Large intestine (tissue), 3 donors: ENCODE results near the gene HES1. TPM values are rescaled to one million over a fixed set of nuclear protein-coding genes. Genes with fewer than 3 reads are reported as not detected.
"Not testable (repeated sequence)": the region's sequence is repeated elsewhere in the genome, so short reads cannot be mapped to it uniquely, and the experiment has no call there.

Experiments used
- DNase-seq, 2 donors: peaks; one replicate each; pipeline versions ENCODE4 v3.0.0 to v3.0.0-alpha.2; 2013
- H3K27ac ChIP-seq: one replicate; pipeline ENCODE4 v1.5.1; 2013; ENCODE audit warnings: low read length
- H3K27me3 ChIP-seq: 2 replicates; pipeline ENCODE4 v1.6.1; 2013; ENCODE audit warnings: low read length; ENCODE audit not compliant: control insufficient read depth, insufficient read depth
- H3K36me3 ChIP-seq: 2 replicates; pipeline ENCODE4 v1.6.1; 2013; ENCODE audit warnings: low read length; ENCODE audit not compliant: control insufficient read depth, insufficient read depth
- H3K4me1 ChIP-seq: one replicate; pipeline ENCODE4 v1.6.1; 2013; ENCODE audit warnings: low read length; ENCODE audit not compliant: control insufficient read depth, insufficient read depth
- H3K4me3 ChIP-seq: one replicate; pipeline ENCODE4 v1.5.1; 2013; ENCODE audit warnings: low read length
- H3K9me3 ChIP-seq: one replicate; pipeline ENCODE4 v1.6.1; 2013; ENCODE audit warnings: mild to moderate bottlenecking, low read depth, low read length, moderate library complexity; ENCODE audit not compliant: control insufficient read depth
- WGBS: methylation state at CpG from one replicate; pipeline ENCODE4 v1.1.5; 2013; ENCODE audit warnings: low lambda C conversion rate; ENCODE audit not compliant: insufficient coverage; 5-methylcytosine and 5-hydroxymethylcytosine counted together
- polyA plus RNA-seq: library from polyadenylated mRNA; unstranded; fragments of 120-200 nt; gene quantifications from one replicate; pipeline ENCODE4 v1.2.1, GENCODE V29; 2013

Gene HES1
- polyA plus RNA-seq, 1 donor: 53.9 TPM

DNA sequence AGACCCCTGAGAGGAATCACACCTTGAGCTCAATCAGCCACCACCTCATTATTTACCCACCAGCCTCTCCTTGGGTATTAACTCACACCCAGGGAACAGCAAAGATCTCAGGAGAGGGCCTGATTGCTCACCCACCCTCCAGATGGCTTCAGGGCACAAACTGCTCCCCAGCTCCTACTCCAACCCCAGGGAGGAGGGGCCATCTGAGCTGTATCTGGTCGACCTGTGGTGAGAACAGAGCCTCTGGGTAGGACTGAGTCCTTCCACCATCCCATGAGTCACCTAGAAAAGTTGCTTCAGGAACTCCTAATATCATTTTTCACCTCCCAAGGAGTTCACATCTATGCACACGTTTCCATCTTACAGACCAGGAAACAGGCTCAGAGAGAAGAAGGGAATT, 44.8 kb upstream of the HES1 start:
- H3K27ac ChIP-seq: no peak overlapping the region
- DNase-seq: no peak
- H3K4me1 ChIP-seq: peaks cover 5% of the 10 kb centered on the region
- H3K36me3 ChIP-seq: no peaks in the 10 kb centered on the region
- no peak overlapping the region for H3K4me3 ChIP-seq
- no peaks in the 10 kb centered on the region for H3K27me3 ChIP-seq
- H3K9me3 ChIP-seq: no peaks in the 10 kb centered on the region
- WGBS: 60% methylated on average over 1 of the region's 2 CpGs

GRCh38 chr3:194091897-194092296, 44.1 kb upstream of the HES1 start:
- H3K36me3 ChIP-seq, H3K4me3 ChIP-seq, DNase-seq, H3K9me3 ChIP-seq, H3K4me1 ChIP-seq, H3K27ac ChIP-seq, H3K27me3 ChIP-seq: not testable (repeated sequence)
- 100% methylated on average over 1 of the region's 6 CpGs for WGBS

DNA sequence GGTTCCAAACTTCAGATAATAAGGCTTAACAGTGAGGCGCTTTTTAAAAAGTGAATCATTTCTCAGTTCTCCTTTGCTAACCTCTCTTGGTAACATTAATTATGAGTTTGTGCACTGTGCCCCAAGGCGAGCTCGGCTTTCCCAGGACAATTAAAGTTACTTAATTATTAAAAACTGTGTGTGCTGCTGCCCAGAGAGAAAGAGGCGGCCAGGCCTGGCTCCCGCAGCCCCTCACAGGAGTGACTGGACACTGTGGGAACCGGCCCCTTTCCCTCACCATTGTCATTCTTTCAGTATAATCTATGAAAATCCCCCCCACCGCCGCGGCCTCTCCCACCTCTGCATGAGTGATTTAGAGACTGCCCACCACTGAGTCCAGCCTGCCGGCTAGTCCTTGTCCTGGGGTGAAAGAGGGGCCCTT, 43.1 kb upstream of the HES1 start:
- DNase-seq: peak in 1 of 2 donors; percentile 22
- Histone ChIP-seq H3K27me3 (no peaks in the 10 kb centered on the region), H3K9me3 (no peaks in the 10 kb centered on the region), H3K4me3 (no peak overlapping the region), H3K27ac (no peak overlapping the region), H3K36me3 (no peaks in the 10 kb centered on the region), H3K4me1 (no peaks in the 10 kb centered on the region)
- WGBS: no CpG with 5 or more reads among the region's 10 CpGs

- Histone ChIP-seq H3K4me1 (peaks cover 5% of the 10 kb centered on the region), H3K36me3 (no peaks in the 10 kb centered on the region), H3K4me3 (no peak overlapping the region), H3K27ac (no peak overlapping the region), H3K9me3 (no peaks in the 10 kb centered on the region), H3K27me3 (no peaks in the 10 kb centered on the region)
- DNase-seq: no peak
- WGBS: no CpG with 5 or more reads among the region's 8 CpGs
Measured at GRCh38 chr3:194093842-194094241, 42.1 kb upstream of the HES1 start.

GRCh38 chr3:194095464-194095863, 40.5 kb upstream of the HES1 start:
- no peaks in the 10 kb centered on the region for H3K27me3 ChIP-seq
- no peaks in the 10 kb centered on the region for H3K9me3 ChIP-seq

GRCh38 chr3:194095902-194096301, 40.0 kb upstream of the HES1 start:
- H3K36me3 ChIP-seq: no peaks in the 10 kb centered on the region
- H3K4me3 ChIP-seq: no peak overlapping the region
- peaks cover 15% of the 10 kb centered on the region for H3K4me1 ChIP-seq
- WGBS: 100% methylated on average over 2 of the region's 10 CpGs
- no peaks in the 10 kb centered on the region for H3K9me3 ChIP-seq
- H3K27ac ChIP-seq: no peak overlapping the region
- no peak for DNase-seq
- no peaks in the 10 kb centered on the region for H3K27me3 ChIP-seq

More at GRCh38 chr3:194095464-194095863, 40.5 kb upstream of the HES1 start:
- Histone ChIP-seq H3K4me3 (no peak overlapping the region), H3K4me1 (peaks cover 11% of the 10 kb centered on the region), H3K27ac (no peak overlapping the region), H3K36me3 (no peaks in the 10 kb centered on the region)
- peak in 1 of 2 donors; percentile 50 for DNase-seq
- WGBS: no CpG with 5 or more reads among the region's 4 CpGs

- no peaks in the 10 kb centered on the region for H3K9me3 ChIP-seq
- H3K27ac ChIP-seq: no peak overlapping the region
- H3K4me3 ChIP-seq: no peak overlapping the region
- no CpG with 5 or more reads among the region's 14 CpGs for WGBS
- peaks cover 29% of the 10 kb centered on the region for H3K4me1 ChIP-seq
- no peaks in the 10 kb centered on the region for H3K36me3 ChIP-seq
- no peak for DNase-seq
- no peaks in the 10 kb centered on the region for H3K27me3 ChIP-seq
Measured at GRCh38 chr3:194097141-194097882, 38.6 kb upstream of the HES1 start.

GRCh38 chr3:194098081-194098842, 37.7 kb upstream of the HES1 start:
- H3K9me3 ChIP-seq: no peaks in the 10 kb centered on the region
- H3K4me1 ChIP-seq: peaks cover 29% of the 10 kb centered on the region
- no peaks in the 10 kb centered on the region for H3K27me3 ChIP-seq
- WGBS: 74% methylated on average over 4 of the region's 10 CpGs
- no peak overlapping the region for H3K27ac ChIP-seq
- no peak overlapping the region for H3K4me3 ChIP-seq
- H3K36me3 ChIP-seq: no peaks in the 10 kb centered on the region
- DNase-seq: no peak

DNA sequence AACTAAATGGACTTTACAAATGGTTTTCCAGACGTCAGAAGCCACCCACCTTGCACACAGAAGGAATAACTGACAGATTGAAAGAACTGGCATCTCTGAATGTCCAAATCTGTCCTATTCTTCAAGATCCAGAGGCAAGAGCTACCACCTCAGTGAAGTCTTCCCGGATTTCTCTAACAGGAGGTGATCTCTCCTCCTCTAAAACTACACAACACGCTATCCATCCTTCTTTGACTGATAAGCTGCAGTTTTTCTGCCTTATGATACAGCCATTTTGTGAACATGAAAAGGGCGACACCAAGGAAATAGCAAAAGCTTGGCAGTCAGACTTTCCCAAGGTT, 37.1 kb upstream of the HES1 start:
- WGBS: no CpG with 5 or more reads among the region's 4 CpGs
- Histone ChIP-seq H3K27ac (no peak overlapping the region), H3K4me3 (no peak overlapping the region), H3K9me3 (no peaks in the 10 kb centered on the region), H3K36me3 (no peaks in the 10 kb centered on the region), H3K4me1 (peaks cover 29% of the 10 kb centered on the region), H3K27me3 (no peaks in the 10 kb centered on the region)
- DNase-seq: no peak

DNA sequence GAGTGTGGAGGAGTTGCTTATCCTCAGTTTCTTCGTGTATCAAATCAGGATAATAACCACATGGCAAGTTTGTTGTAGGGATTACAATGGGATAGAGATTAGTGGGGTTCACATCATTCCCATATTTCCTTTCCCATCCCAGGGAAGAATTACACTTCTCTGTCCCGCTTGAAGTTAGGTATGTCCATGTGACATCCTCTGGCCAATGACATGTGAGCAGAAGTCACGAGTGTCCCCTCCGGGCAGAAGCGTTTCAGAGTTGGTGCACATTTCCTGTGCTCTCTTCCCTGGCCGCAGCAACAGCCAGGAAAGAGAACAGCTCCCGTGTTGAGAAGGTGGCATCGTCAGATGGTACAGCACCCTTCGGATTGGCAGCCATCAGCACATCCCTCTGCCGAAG, 36.7 kb upstream of the HES1 start:
- Histone ChIP-seq H3K27me3 (no peaks in the 10 kb centered on the region), H3K27ac (no peak overlapping the region), H3K4me3 (no peak overlapping the region), H3K36me3 (no peaks in the 10 kb centered on the region), H3K9me3 (no peaks in the 10 kb centered on the region), H3K4me1 (peaks cover 29% of the 10 kb centered on the region)
- no peak for DNase-seq
- WGBS: no CpG with 5 or more reads among the region's 10 CpGs
